Tibial nerve (tissue), 4 donors: ENCODE results near the gene BEAN1. TPM values are rescaled to one million over a fixed set of nuclear protein-coding genes. Genes with fewer than 3 reads are reported as not detected.

Source experiments
- DNase-seq, 2 donors: peaks; one replicate each; pipeline ENCODE4 v3.0.0-alpha.2; 2019; ENCODE audit warnings: low spot score in 2 of 2
- H3K27ac ChIP-seq, 4 donors: fragments of 200-600 bp; sonication (generic) in 3 of 4; one replicate each; pipeline ENCODE4 v1.5.1; 2017 to 2019; ENCODE audit warnings: mild to moderate bottlenecking in 1 of 4
- H3K27me3 ChIP-seq, 2 donors: fragments of 200-600 bp; sonication (generic) in 1 of 2; one replicate each; pipeline versions ENCODE4 v1.5.1 to v1.6.0; 2017 to 2019
- H3K36me3 ChIP-seq, 3 donors: fragments of 200-600 bp; sonication (generic); one replicate each; pipeline ENCODE4 v1.5.1; 2018 to 2019
- H3K4me1 ChIP-seq, 4 donors: fragments of 200-600 bp; sonication (generic) in 3 of 4; one replicate each; pipeline ENCODE4 v1.5.1; 2017 to 2019
- H3K4me3 ChIP-seq, 4 donors: fragments of 200-600 bp; sonication (generic) in 3 of 4; one replicate each; pipeline ENCODE4 v1.5.1; 2017 to 2019; ENCODE audit warnings: mild to moderate bottlenecking in 1 of 4, moderate library complexity in 1 of 4
- H3K9me3 ChIP-seq, 4 donors: fragments of 200-600 bp; sonication (generic) in 3 of 4; one replicate each; pipeline ENCODE4 v1.5.1; 2017 to 2019
- EP300 ChIP-seq, 2 donors: sonication (generic); formaldehyde crosslinking; IDR thresholded peaks; one replicate each; pipeline ENCODE4 v1.6.1; 2017; ENCODE audit warnings: antibody characterized with exemption in 2 of 2, mild to moderate bottlenecking in 1 of 2
- POLR2A ChIP-seq, 2 donors: fragments of 450-650 bp; IDR thresholded peaks; one replicate each; pipeline ENCODE4 v1.6.1; 2017; ENCODE audit warnings: antibody characterized with exemption in 2 of 2, mild to moderate bottlenecking in 2 of 2, moderate library complexity in 2 of 2
- WGBS, 2 donors: methylation state at CpG; one replicate each; pipeline ENCODE4 v1.1.5; 2018; 5-methylcytosine and 5-hydroxymethylcytosine counted together
- total RNA-seq, 4 donors: library from RNA; depleted of rRNA; stranded (reverse); fragments of >200 nt; gene quantifications; one replicate each; pipeline ENCODE4 v1.1.0, GENCODE V29; 2016
- TF ChIP-seq, protein P1 (sequence below), 5 experiments: fragments of 200-600 bp in 3 of 5; fragments of 450-650 bp in 2 of 5; sonication (generic) in 3 of 5; IDR thresholded peaks; one replicate each; pipeline ENCODE4 v1.5.1; 2016 to 2019; ENCODE audit warnings: antibody characterized with exemption in 5 of 5, mild to moderate bottlenecking in 3 of 5, moderate library complexity in 2 of 5

Gene BEAN1
- total RNA-seq, 4 donors from 2014 or later = 0.21 to 1.4 (median 0.30) TPM; not detected in 1

DNA sequence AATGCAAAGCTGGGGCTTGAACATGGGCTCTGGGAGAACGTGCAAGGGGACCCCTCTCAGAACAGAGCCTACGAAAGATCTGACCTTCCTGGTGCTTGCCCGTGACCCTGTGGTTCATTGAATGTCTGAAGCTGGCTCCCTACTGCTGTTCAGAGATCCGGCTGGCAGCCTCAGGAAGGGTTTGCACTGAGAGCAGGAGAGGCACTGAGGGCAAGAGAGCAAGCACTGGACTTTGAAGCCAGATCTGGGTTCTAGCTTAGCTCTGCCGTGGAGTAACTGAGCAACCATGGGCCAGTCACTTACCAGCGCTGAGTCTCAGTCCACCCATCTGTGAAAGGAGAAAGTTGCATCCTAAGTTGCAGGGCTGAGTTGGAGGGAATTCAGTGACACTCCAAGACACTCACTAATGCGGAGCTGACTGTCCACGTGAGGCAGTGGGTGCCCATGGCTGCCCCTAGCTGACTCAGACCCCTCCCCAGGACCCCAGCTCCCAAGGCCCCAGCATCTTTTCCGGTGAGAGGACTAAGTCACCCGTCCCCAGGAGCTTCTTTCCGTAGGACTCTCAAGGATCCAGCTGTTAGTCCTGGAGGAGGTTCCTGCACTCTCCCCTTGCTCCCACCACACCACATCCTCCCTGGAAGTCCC lies 41.3 kb downstream of the BEAN1 start:
- TF ChIP-seq, protein P1, sequence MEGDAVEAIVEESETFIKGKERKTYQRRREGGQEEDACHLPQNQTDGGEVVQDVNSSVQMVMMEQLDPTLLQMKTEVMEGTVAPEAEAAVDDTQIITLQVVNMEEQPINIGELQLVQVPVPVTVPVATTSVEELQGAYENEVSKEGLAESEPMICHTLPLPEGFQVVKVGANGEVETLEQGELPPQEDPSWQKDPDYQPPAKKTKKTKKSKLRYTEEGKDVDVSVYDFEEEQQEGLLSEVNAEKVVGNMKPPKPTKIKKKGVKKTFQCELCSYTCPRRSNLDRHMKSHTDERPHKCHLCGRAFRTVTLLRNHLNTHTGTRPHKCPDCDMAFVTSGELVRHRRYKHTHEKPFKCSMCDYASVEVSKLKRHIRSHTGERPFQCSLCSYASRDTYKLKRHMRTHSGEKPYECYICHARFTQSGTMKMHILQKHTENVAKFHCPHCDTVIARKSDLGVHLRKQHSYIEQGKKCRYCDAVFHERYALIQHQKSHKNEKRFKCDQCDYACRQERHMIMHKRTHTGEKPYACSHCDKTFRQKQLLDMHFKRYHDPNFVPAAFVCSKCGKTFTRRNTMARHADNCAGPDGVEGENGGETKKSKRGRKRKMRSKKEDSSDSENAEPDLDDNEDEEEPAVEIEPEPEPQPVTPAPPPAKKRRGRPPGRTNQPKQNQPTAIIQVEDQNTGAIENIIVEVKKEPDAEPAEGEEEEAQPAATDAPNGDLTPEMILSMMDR (IDR thresholded peaks at IDR 0.05) = no peak
- no peak for TF ChIP-seq EP300 (IDR thresholded peaks at IDR 0.05)
- no peak for TF ChIP-seq POLR2A (IDR thresholded peaks at IDR 0.05)
- 80 to 83% methylated on average over 11 of the region's 11 CpGs for WGBS, 2 donors
- Histone ChIP-seq H3K36me3 (peaks cover 0 to 22% (median 0%) of the 10 kb centered on the region in 3 donors), H3K9me3 (peaks cover 0 to 6% (median 2%) of the 10 kb centered on the region in 4 donors), H3K4me3 (no peak overlapping the region), H3K27me3 (no peaks in the 10 kb centered on the region), H3K27ac (no peak overlapping the region), H3K4me1 (no peaks in the 10 kb centered on the region)
- DNase-seq = no peak

DNA sequence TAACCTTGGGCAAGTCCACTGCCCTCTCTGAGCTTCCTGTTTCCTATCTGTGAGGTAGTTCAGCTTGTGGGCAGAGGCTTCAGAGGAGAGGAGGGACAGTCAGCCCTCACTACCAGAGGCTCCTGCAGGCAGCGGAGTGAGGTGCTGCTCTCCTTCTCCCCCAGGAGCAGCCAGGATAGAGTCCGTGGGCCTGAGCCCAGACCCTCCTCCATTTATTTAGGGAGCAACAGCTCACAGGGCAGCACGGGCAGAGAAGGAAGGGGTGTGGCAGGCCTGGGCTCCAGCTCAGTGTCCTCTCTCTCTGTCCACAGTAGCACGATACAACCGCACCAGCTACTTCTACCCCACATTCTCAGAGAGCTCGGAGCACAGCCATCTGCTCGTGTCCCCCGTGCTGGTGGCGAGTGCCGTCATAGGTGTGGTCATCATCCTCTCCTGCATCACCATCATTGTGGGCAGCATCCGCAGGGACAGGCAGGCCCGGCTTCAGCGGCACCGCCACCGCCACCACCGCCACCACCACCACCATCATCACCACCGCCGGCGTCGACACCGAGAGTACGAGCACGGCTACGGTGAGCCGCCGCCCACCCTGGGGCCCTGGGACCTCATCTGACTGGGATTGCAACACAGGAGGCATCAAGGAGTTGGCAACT lies 42.3 kb downstream of the BEAN1 start:
- H3K27ac ChIP-seq = no peak overlapping the region
- no peak for TF ChIP-seq POLR2A (IDR thresholded peaks at IDR 0.05)
- TF ChIP-seq, protein P1 (IDR thresholded peaks at IDR 0.05) = no peak
- no peak for TF ChIP-seq EP300 (IDR thresholded peaks at IDR 0.05)
- DNase-seq = no peak
- H3K9me3 ChIP-seq = peaks cover 0 to 6% (median 2%) of the 10 kb centered on the region in 4 donors
- no peaks in the 10 kb centered on the region for H3K4me1 ChIP-seq
- peaks cover 0 to 22% (median 0%) of the 10 kb centered on the region in 3 donors for H3K36me3 ChIP-seq
- no peaks in the 10 kb centered on the region for H3K27me3 ChIP-seq
- 93% methylated on average over 24 to 26 of the region's 26 CpGs for WGBS, 2 donors
- no peak overlapping the region for H3K4me3 ChIP-seq

DNA sequence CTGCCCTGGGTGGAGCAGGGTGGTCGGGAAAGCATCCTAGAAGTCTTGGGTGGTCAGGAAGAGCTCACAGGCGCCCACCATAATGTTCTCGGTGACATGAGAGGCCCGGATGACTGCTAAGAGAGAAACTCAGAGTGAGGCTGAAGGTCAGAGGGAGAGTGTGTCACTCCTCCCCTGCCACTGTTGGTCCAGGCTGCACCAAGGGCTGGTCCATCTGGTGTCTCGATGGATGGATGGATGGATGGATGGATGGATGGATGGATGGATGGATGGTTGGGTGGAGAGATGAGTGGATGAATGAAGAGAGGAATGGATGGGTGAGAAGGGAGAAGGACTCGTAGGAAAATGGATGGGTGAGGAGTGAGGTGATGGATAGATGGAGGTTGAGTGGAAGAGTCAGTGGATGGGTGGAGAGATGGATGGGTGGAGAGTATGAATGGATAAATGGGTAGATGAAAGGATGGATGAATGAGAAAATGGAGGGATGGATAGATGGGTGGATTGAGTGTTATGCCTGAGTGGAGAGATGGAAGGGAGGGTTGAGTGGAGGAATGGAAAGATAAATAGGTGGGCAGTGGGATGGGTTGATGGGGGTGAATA lies 43.0 kb downstream of the BEAN1 start:
- Histone ChIP-seq H3K9me3 (peaks cover 0 to 6% (median 2%) of the 10 kb centered on the region in 4 donors), H3K27me3 (no peaks in the 10 kb centered on the region), H3K36me3 (peaks cover 0 to 22% (median 0%) of the 10 kb centered on the region in 3 donors), H3K4me3 (no peak overlapping the region), H3K4me1 (no peaks in the 10 kb centered on the region), H3K27ac (no peak overlapping the region)
- 83 to 92% methylated on average over 6 of the region's 6 CpGs for WGBS, 2 donors
- no peak for DNase-seq
- TF ChIP-seq EP300 (IDR thresholded peaks at IDR 0.05) (no peak), POLR2A (IDR thresholded peaks at IDR 0.05) (no peak)
- TF ChIP-seq, protein P1 (IDR thresholded peaks at IDR 0.05) = no peak

DNA sequence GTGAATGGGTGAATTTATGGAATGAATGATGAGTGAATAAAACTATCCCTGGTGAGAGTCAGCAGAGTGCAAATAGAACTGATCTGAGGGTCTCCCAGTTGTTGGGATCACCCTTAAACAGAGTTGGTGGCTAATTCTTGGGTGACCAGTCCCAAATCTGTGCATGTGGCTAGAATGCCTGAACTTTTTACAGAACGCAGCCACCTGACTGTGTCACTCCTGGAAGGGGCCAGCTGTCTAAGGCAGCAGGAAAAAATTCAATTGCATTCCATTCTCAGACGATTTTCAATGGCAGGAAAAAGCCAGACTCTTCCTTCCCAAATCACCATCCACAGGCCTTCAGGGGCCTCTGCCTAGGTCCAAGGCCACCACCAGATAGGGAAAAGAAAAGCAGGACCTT lies 43.5 kb downstream of the BEAN1 start:
- no peaks in the 10 kb centered on the region for H3K4me1 ChIP-seq
- 50 to 61% methylated on average over 2 of the region's 2 CpGs for WGBS, 2 donors
- no peak for DNase-seq

More for the DNA sequence above, 43.5 kb downstream of the BEAN1 start:
- TF ChIP-seq EP300 (IDR thresholded peaks at IDR 0.05) (no peak), POLR2A (IDR thresholded peaks at IDR 0.05) (no peak)
- TF ChIP-seq, protein P1 (IDR thresholded peaks at IDR 0.05) = no peak
- peaks cover 0 to 22% (median 0%) of the 10 kb centered on the region in 3 donors for H3K36me3 ChIP-seq
- no peak overlapping the region for H3K4me3 ChIP-seq
- H3K27ac ChIP-seq = no peak overlapping the region
- H3K27me3 ChIP-seq = no peaks in the 10 kb centered on the region
- H3K9me3 ChIP-seq = peaks cover 0 to 6% (median 2%) of the 10 kb centered on the region in 4 donors
